ENCODE data around the gene BIRC7. TPM values are rescaled to one million over a fixed set of nuclear protein-coding genes. Genes with fewer than 3 reads are reported as not detected.

Gene BIRC7
- total RNA-seq, 1 experiment from 2014 or later = not detected

DNA sequence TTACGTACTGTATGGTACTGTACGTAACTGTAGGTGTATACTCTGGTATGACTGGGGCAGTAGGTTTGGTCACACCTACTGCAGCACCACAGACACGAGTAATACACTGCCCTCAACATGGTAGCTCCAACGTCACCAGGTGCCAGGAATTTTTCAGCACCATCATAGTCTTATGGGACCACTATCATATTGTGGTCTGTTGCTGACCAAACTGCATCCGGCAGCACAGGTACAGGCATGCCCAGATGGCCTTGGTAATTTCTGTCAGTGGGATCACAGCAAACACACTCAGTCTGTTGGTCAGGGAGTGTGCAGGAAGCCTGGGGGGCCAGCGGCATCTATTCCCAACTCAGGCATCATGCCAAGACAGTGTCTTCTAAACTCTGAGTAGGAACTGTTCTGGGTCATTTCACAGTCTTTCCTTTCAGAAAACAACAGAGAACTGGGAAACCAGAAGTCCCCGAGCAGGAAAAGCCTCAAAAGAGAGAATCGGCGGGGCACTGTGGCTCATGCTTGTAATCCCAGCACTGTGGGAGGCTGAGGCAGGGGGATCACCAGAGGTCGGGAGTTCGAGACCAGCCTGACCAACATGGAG is 25.6 kb upstream of the BIRC7 start:
- TF ChIP-seq, protein P1, sequence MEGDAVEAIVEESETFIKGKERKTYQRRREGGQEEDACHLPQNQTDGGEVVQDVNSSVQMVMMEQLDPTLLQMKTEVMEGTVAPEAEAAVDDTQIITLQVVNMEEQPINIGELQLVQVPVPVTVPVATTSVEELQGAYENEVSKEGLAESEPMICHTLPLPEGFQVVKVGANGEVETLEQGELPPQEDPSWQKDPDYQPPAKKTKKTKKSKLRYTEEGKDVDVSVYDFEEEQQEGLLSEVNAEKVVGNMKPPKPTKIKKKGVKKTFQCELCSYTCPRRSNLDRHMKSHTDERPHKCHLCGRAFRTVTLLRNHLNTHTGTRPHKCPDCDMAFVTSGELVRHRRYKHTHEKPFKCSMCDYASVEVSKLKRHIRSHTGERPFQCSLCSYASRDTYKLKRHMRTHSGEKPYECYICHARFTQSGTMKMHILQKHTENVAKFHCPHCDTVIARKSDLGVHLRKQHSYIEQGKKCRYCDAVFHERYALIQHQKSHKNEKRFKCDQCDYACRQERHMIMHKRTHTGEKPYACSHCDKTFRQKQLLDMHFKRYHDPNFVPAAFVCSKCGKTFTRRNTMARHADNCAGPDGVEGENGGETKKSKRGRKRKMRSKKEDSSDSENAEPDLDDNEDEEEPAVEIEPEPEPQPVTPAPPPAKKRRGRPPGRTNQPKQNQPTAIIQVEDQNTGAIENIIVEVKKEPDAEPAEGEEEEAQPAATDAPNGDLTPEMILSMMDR (conservative IDR thresholded peaks at IDR 0.05) = no peak
- no peak for TF ChIP-seq EZH2 (IDR thresholded peaks at IDR 0.05; ENCODE audit: low read depth)
- Histone ChIP-seq H3K4me3 (no peak overlapping the region), H3K79me2 (ENCODE audit: low read depth) (peaks cover 88% of the 10 kb centered on the region), H3K9me2 (ENCODE audit: insufficient read depth) (no peaks in the 10 kb centered on the region), H3K4me2 (no peak overlapping the region), H3K27me3 (ENCODE audit: insufficient read depth, low read depth) (no peaks in the 10 kb centered on the region), H3K36me3 (ENCODE audit: low read depth) (peaks cover 55% of the 10 kb centered on the region), H4K20me1 (ENCODE audit: insufficient read depth) (peaks cover 96% of the 10 kb centered on the region), H2AFZ (no peak overlapping the region), H3K4me1 (replicated peaks; ENCODE audit: insufficient read depth) (peaks cover 13% of the 10 kb centered on the region), H3K27ac (no peak overlapping the region), H3F3A (ENCODE audit: insufficient read depth, low read depth) (peaks cover 20% of the 10 kb centered on the region), H3K9me3 (ENCODE audit: insufficient read depth, low read depth) (no peaks in the 10 kb centered on the region)
- DNase-seq = no peak
- intact Hi-C loops (cut with micrococcal nuclease; ENCODE audit: unreplicated experiment) = no loop called here
- ChIA-PET CTCF (no interaction called here), POLR2A (ENCODE audit: unreplicated experiment) (no interaction called here)
- BruUV-seq (replicated peaks) = no TSS peak

DNA sequence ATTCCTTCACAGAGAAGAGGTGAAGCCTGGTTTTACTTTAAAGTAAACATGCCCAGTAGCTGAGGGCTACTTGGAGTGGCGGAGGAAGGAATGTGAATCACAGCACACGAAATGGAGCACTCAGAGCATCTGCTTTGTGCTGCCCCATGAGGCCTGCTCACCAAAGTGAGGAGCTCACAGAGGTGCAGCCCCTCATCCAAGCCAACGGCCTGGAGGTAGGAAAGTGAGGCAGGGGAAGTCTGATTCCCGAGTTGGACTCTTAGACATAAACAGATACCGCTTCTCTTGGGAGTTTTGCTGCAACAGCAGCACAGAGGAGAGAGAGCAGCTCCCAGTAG is 23.3 kb upstream of the BIRC7 start:
- TF ChIP-seq, protein P1 (conservative IDR thresholded peaks at IDR 0.05) = no peak
- TF ChIP-seq EZH2 (IDR thresholded peaks at IDR 0.05; ENCODE audit: low read depth) = no peak
- intact Hi-C loops (cut with micrococcal nuclease; ENCODE audit: unreplicated experiment) = no loop called here
- peaks cover 74% of the 10 kb centered on the region for H3K79me2 ChIP-seq (ENCODE audit: low read depth)
- H3F3A ChIP-seq (ENCODE audit: insufficient read depth, low read depth) = peaks cover 28% of the 10 kb centered on the region
- peaks cover 53% of the 10 kb centered on the region for H3K36me3 ChIP-seq (ENCODE audit: low read depth)
- no peak overlapping the region for H3K4me2 ChIP-seq
- no peak overlapping the region for H2AFZ ChIP-seq
- H3K9me2 ChIP-seq (ENCODE audit: insufficient read depth) = no peaks in the 10 kb centered on the region
- ChIA-PET POLR2A (ENCODE audit: unreplicated experiment) (interaction anchor here (0.6 kb wide), 1 partner anchor 12 kb away, joined by 3 read pairs; no protein-coding TSS in a partner anchor), CTCF (no interaction called here)
- no TSS peak for BruUV-seq (replicated peaks)
- H3K27ac ChIP-seq = no peak overlapping the region
- peaks cover 23% of the 10 kb centered on the region for H3K4me1 ChIP-seq (replicated peaks; ENCODE audit: insufficient read depth)
- no peaks in the 10 kb centered on the region for H3K27me3 ChIP-seq (ENCODE audit: insufficient read depth, low read depth)
- H3K4me3 ChIP-seq = no peak overlapping the region
- no peaks in the 10 kb centered on the region for H3K9me3 ChIP-seq (ENCODE audit: insufficient read depth, low read depth)
- no peak for DNase-seq
- H4K20me1 ChIP-seq (ENCODE audit: insufficient read depth) = peaks cover 74% of the 10 kb centered on the region

DNA sequence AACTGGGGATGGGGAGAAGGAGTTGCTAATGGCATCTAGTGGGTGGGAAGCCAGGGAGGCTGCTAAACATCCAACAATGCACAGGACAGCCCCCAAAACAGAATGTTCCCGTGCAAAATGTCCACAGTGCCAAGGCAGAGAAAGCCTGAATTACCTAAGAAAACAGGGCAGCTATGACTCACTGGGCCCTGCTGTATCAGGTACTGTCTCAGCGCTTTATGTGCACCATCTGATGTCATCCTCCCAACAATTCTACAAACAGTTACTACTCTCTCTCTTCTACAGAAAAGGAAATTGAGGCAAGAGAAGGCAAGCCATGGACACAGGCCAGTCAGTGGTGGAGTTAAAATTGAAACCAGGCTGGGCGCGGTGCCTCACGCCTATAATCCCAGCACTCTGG is 22.9 kb upstream of the BIRC7 start:
- intact Hi-C loops (cut with micrococcal nuclease; ENCODE audit: unreplicated experiment) = no loop called here
- no peak for DNase-seq
- ChIA-PET CTCF (no interaction called here), POLR2A (ENCODE audit: unreplicated experiment) (no interaction called here)
- Histone ChIP-seq H3F3A (ENCODE audit: insufficient read depth, low read depth) (peaks cover 24% of the 10 kb centered on the region; the same call in 1 of the 2 replicates), H3K27ac (no peak overlapping the region), H3K79me2 (ENCODE audit: low read depth) (peaks cover 74% of the 10 kb centered on the region), H3K4me1 (replicated peaks; ENCODE audit: insufficient read depth) (peaks cover 23% of the 10 kb centered on the region), H3K9me2 (ENCODE audit: insufficient read depth) (no peaks in the 10 kb centered on the region), H3K9me3 (ENCODE audit: insufficient read depth, low read depth) (no peaks in the 10 kb centered on the region), H4K20me1 (ENCODE audit: insufficient read depth) (peaks cover 69% of the 10 kb centered on the region), H3K4me2 (no peak overlapping the region), H3K4me3 (no peak overlapping the region), H3K27me3 (ENCODE audit: insufficient read depth, low read depth) (no peaks in the 10 kb centered on the region), H2AFZ (no peak overlapping the region), H3K36me3 (ENCODE audit: low read depth) (peaks cover 50% of the 10 kb centered on the region)
- TF ChIP-seq EZH2 (IDR thresholded peaks at IDR 0.05; ENCODE audit: low read depth) = no peak
- TF ChIP-seq, protein P1 (conservative IDR thresholded peaks at IDR 0.05) = no peak
- no TSS peak for BruUV-seq (replicated peaks)
